Esophagus muscularis mucosa (tissue), 4 donors: ENCODE results near the gene KLF7. TPM values are rescaled to one million over a fixed set of nuclear protein-coding genes. Genes with fewer than 3 reads are reported as not detected.

Source experiments
- DNase-seq: peaks from one replicate; pipeline ENCODE4 v3.0.0-alpha.2; 2017; ENCODE audit errors: extremely low spot score
- H3K27ac ChIP-seq, 4 donors: fragments of 200-600 bp; sonication (generic); replicated peaks in 1 of 4; 1 replicate in 3 of 4; 2 replicates in 1 of 4; pipeline ENCODE4 v1.5.1; 2016 to 2019; ENCODE audit warnings: mild to moderate bottlenecking in 1 of 4
- H3K27me3 ChIP-seq, 4 donors: fragments of 200-600 bp; sonication (generic); one replicate each; pipeline versions ENCODE4 v1.5.1 to v1.6.0; 2016 to 2019
- H3K36me3 ChIP-seq, 4 donors: fragments of 200-600 bp; sonication (generic); one replicate each; pipeline ENCODE4 v1.5.1; 2016 to 2019
- H3K4me1 ChIP-seq, 4 donors: fragments of 200-600 bp; sonication (generic); one replicate each; pipeline ENCODE4 v1.5.1; 2016 to 2019
- H3K4me3 ChIP-seq, 4 donors: fragments of 200-600 bp; sonication (generic); 1 replicate in 2 of 4; 2 replicates in 2 of 4; pipeline ENCODE4 v1.5.1; 2016 to 2019; ENCODE audit warnings: mild to moderate bottlenecking in 4 of 4, moderate library complexity in 1 of 4
- H3K9me3 ChIP-seq, 4 donors: fragments of 200-600 bp; sonication (generic); 1 replicate in 3 of 4; 2 replicates in 1 of 4; pipeline ENCODE4 v1.5.1; 2016 to 2019
- EP300 ChIP-seq: sonication (generic); formaldehyde crosslinking; IDR thresholded peaks from one replicate; pipeline ENCODE4 v1.6.1; 2017; ENCODE audit warnings: antibody characterized with exemption
- POLR2A ChIP-seq: fragments of 450-650 bp; IDR thresholded peaks from one replicate; pipeline ENCODE4 v1.6.1; 2017; ENCODE audit warnings: antibody characterized with exemption, moderate library complexity, mild to moderate bottlenecking, low read depth
- POLR2AphosphoS5 ChIP-seq, 2 donors: sonication (generic); formaldehyde crosslinking; IDR thresholded peaks; one replicate each; pipeline ENCODE4 v1.6.1; 2017; ENCODE audit warnings: antibody characterized with exemption in 2 of 2
- WGBS: methylation state at CpG from one replicate; pipeline ENCODE4 v1.1.5; 2018; 5-methylcytosine and 5-hydroxymethylcytosine counted together
- intact Hi-C: fragments of 100-400 bp; cut with DNase I; formaldehyde crosslinking; loops from one replicate; pipeline ENCODE4 v1.15.1; 2023
- total RNA-seq, 4 donors: library from RNA; depleted of rRNA; stranded (reverse); fragments of >200 nt; gene quantifications; one replicate each; pipeline versions ENCODE4 v1.1.0 to v1.2.1, GENCODE V29; 2016
- TF ChIP-seq, protein P1 (sequence below), 3 experiments: fragments of 200-600 bp in 2 of 3; fragments of 450-650 bp in 1 of 3; sonication (generic) in 2 of 3; IDR thresholded peaks; one replicate each; pipeline ENCODE4 v1.5.1; 2017 to 2019; ENCODE audit warnings: antibody characterized with exemption in 3 of 3, mild to moderate bottlenecking in 2 of 3, moderate library complexity in 1 of 3

The KLF7 gene
- total RNA-seq, 4 donors from 2014 or later: 25.3 to 47.4 (median 36.9) TPM

DNA sequence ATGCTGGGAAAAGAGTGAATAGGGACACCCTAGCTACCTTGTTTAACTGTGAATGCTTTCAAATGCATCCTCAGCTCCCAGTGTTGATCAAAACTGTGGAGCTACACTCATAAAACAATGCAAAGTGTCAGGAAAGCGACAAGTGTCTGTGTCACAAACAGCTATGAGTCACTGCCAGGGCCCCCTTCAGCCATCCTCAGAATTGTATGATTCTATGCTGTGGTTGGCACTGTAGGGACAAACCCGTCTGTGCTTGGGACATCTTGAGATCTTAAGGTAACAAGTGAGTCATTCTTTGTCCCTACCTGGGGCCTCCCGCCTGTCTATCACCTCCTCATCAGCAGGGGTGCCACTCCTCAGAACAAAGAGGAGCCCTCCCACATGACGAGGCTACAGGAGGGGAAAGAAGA is 42.4 kb downstream of the KLF7 start:
- 79% methylated on average over 4 of the region's 4 CpGs for WGBS
- intact Hi-C loops: no loop called here

DNA sequence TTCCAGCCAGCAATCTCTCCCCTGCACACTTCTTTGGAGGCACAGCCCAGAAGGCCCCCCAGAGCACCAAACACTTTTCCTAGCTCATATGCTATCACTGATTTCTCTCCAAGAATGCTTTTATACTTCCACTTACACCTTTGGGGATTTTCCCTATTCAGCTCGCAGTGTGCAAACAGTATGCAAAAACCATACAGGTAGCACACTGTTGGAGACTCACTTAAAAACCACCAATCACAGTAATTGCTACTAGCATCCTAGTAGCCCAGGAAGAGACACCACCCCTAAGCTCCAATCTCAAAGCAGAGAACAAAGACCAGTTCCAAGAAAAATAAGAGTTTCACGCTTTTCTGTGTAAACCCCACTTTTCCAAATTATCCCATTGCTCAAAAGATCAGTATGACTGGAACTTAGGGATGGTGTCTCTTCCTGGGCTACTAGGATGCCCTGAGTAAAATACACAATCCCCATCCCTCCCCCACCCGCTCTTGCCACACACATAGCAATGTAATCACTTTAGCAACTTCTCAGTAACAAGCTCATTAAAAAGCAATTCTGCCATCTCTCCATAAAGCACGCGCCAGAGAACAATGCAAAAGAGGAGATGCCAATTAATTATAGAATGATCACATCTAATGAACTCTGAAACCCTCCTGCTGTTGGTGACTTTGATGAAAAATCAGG is 43.0 kb downstream of the KLF7 start:
- Histone ChIP-seq H3K9me3 (no peaks in the 10 kb centered on the region), H3K4me1 (peaks cover 54 to 87% (median 72%) of the 10 kb centered on the region in 4 donors), H3K27me3 (no peaks in the 10 kb centered on the region), H3K27ac (peak overlapping the region; percentile 36 to 62 (median 38)), H3K4me3 (no peak overlapping the region), H3K36me3 (peaks cover 9 to 31% (median 17%) of the 10 kb centered on the region in 4 donors)
- WGBS: 85% methylated on average over 5 of the region's 5 CpGs
- TF ChIP-seq POLR2AphosphoS5 (IDR thresholded peaks at IDR 0.05) (peak in 1 of 2 donors; percentile 17), POLR2A (no peak)
- no peak for DNase-seq
- intact Hi-C loops: no loop called here

More for the DNA sequence above, 42.4 kb downstream of the KLF7 start:
- H3K36me3 ChIP-seq: peaks cover 9 to 31% (median 17%) of the 10 kb centered on the region in 4 donors
- TF ChIP-seq, protein P1, sequence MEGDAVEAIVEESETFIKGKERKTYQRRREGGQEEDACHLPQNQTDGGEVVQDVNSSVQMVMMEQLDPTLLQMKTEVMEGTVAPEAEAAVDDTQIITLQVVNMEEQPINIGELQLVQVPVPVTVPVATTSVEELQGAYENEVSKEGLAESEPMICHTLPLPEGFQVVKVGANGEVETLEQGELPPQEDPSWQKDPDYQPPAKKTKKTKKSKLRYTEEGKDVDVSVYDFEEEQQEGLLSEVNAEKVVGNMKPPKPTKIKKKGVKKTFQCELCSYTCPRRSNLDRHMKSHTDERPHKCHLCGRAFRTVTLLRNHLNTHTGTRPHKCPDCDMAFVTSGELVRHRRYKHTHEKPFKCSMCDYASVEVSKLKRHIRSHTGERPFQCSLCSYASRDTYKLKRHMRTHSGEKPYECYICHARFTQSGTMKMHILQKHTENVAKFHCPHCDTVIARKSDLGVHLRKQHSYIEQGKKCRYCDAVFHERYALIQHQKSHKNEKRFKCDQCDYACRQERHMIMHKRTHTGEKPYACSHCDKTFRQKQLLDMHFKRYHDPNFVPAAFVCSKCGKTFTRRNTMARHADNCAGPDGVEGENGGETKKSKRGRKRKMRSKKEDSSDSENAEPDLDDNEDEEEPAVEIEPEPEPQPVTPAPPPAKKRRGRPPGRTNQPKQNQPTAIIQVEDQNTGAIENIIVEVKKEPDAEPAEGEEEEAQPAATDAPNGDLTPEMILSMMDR (IDR thresholded peaks at IDR 0.05): no peak
- TF ChIP-seq POLR2AphosphoS5 (IDR thresholded peaks at IDR 0.05) (no peak), EP300 (no peak), POLR2A (no peak)
- peak overlapping the region; percentile 29 to 62 (median 36) for H3K27ac ChIP-seq
- H3K4me1 ChIP-seq: peaks cover 54 to 81% (median 70%) of the 10 kb centered on the region in 4 donors
- H3K27me3 ChIP-seq: no peaks in the 10 kb centered on the region
- H3K4me3 ChIP-seq: no peak overlapping the region
- no peak for DNase-seq
- no peaks in the 10 kb centered on the region for H3K9me3 ChIP-seq

DNA sequence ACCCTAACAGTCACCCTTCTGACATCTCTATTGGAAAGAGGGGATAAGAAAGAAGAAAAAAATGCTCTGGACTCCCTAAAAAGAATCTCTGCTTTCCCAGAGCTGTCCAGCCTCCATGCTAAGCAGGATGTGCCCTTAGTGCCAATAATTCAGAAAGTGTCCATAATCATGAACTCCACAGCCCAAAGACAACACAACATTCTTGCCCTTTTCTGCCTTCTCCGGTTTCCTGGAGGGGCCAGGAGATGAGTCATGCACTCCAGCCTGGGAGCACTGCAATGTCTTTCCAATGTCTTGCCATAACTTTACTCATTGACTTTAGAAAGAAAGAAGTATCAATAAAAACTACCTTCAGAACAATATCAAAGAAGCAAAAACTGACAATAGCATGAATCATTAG is 44.0 kb downstream of the KLF7 start:
- no peak for DNase-seq
- H3K4me1 ChIP-seq: peaks cover 49 to 87% (median 73%) of the 10 kb centered on the region in 4 donors
- H3K4me3 ChIP-seq: no peak overlapping the region
- WGBS: 11% methylated on average over 1 of the region's 1 CpG
- H3K27me3 ChIP-seq: no peaks in the 10 kb centered on the region
- peaks cover 9 to 31% (median 17%) of the 10 kb centered on the region in 4 donors for H3K36me3 ChIP-seq
- H3K9me3 ChIP-seq: no peaks in the 10 kb centered on the region
- TF ChIP-seq, protein P1 (IDR thresholded peaks at IDR 0.05): no peak
- peak; percentile 21 to 32 for TF ChIP-seq POLR2AphosphoS5 (IDR thresholded peaks at IDR 0.05)
- peak overlapping the region; percentile 24 to 62 (median 38) for H3K27ac ChIP-seq
- intact Hi-C loops: no loop called here

DNA sequence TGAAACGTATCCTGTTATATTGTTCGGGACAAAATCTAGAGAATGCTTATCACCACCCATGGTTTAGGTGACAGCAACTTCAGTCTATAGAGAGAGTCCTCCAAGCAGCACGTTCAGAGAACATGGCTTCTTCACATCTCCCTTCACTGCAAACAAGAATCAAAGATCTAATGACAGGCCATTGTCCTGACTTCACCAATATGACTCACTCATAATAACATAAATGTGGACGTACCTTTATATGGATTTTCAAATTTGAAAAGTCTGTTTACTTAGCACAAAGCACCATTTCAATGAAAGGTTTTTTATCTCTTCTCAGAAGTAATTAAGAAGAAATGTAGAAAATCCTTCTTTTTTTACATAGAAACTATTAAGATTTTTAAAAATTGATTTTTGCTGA is 46.7 kb downstream of the KLF7 start:
- H3K36me3 ChIP-seq: peaks cover 7 to 29% (median 14%) of the 10 kb centered on the region in 4 donors
- no peak overlapping the region for H3K27ac ChIP-seq
- H3K27me3 ChIP-seq: no peaks in the 10 kb centered on the region
- no peak for TF ChIP-seq POLR2A
- TF ChIP-seq EP300: no peak
- TF ChIP-seq POLR2AphosphoS5 (IDR thresholded peaks at IDR 0.05): no peak
- TF ChIP-seq, protein P1 (IDR thresholded peaks at IDR 0.05): no peak
- WGBS: 73% methylated on average over 4 of the region's 4 CpGs
- peaks cover 42 to 96% (median 78%) of the 10 kb centered on the region in 4 donors for H3K4me1 ChIP-seq
- no peaks in the 10 kb centered on the region for H3K9me3 ChIP-seq
- DNase-seq: no peak
- H3K4me3 ChIP-seq: no peak overlapping the region
- intact Hi-C loops: no loop called here

DNA sequence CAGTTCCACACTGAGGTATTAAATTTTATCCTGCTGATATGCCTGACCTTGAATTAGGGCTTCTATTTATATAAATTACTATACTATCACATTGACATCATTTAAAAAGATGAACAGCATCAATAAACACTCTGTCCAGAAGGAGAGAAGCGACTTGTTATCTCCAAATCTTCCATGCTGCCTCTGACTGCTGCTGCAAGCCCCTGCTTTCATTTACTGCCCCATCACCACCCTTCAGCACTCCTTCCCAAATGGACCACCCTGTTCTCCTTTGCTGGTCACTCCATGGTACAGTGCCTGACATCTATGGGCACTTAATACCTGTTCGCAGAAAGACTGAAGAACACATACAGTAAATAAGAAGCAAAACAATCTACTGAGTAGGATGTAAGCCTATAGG is 48.1 kb downstream of the KLF7 start:
- WGBS: 94% methylated on average over 2 of the region's 2 CpGs
- intact Hi-C loops: no loop called here

More for the DNA sequence above, 48.1 kb downstream of the KLF7 start:
- peaks cover 0 to 15% (median 3%) of the 10 kb centered on the region in 4 donors for H3K36me3 ChIP-seq
- no peak overlapping the region for H3K4me3 ChIP-seq
- no peaks in the 10 kb centered on the region for H3K27me3 ChIP-seq
- TF ChIP-seq, protein P1 (IDR thresholded peaks at IDR 0.05): no peak
- TF ChIP-seq POLR2A: no peak
- no peak for TF ChIP-seq EP300
- no peak for TF ChIP-seq POLR2AphosphoS5 (IDR thresholded peaks at IDR 0.05)
- no peaks in the 10 kb centered on the region for H3K9me3 ChIP-seq
- peaks cover 30 to 91% (median 69%) of the 10 kb centered on the region in 4 donors for H3K4me1 ChIP-seq
- peak overlapping the region in 1 of 4 donors; percentile 22 for H3K27ac ChIP-seq
- DNase-seq: no peak
